Upper lobe of left lung (tissue), 4 donors: ENCODE measurements around the gene DNAJB6.
A peak's percentile ranks its signal among the peaks of the same experiment; 100 is the strongest.

Experiments
- CTCF ChIP-seq, 6 experiments: fragments of 450-650 bp in 4 of 6; fragments of 200-600 bp in 2 of 6; sonication (generic) in 2 of 6; IDR thresholded peaks; one replicate each; pipeline ENCODE4 v1.5.1; 2016 to 2019; ENCODE audit warnings: antibody characterized with exemption in 6 of 6
- POLR2AphosphoS5 ChIP-seq, 2 donors: sonication (generic); formaldehyde crosslinking; IDR thresholded peaks; one replicate each; pipeline ENCODE4 v1.5.1; 2017; ENCODE audit warnings: antibody characterized with exemption in 2 of 2

DNA sequence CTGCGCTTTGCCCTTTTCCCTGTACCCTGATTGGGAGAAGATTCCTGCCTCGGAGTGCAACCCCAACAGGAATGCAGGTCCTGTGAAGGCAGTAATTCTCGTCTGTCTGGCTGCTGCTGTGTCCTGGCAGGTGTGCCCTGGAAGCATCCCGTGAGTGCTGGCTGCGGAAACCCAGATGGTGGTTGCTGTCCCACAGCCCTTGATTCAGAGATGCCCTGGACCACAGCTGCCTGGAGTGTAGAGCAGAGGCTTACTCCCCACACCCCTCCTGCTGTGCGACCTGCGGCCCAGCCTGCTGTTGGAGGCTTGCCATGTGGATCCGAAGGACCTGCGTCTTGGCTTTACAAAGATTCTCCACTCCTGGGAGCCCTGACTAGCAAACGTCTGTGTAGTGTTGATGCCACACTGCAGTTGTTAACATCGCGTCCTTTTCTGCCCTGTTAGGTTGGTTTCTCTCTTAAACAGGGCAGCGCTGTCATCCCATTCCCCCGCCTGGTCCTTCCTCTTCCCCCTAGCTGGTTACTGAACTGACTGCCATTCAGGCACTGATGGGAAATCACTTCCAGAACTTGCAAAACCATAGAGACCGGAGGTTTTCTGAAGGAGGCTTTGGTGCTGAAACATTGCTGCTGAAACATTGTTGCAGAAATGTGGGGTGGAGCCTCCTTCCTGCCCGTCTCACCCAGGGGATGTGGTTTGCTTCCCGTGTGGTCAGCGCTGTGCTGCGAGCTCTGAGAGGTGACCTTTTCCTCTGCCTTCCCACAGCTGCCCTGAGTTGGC is 53.3 kb downstream of the DNAJB6 start:
- TF ChIP-seq CTCF (IDR thresholded peaks at IDR 0.05): no peak
- TF ChIP-seq POLR2AphosphoS5 (IDR thresholded peaks at IDR 0.05): peak; percentile 18 to 54
